CD14-positive monocyte (primary cell): ENCODE data around the gene KCNIP3. TPM values are rescaled to one million over a fixed set of nuclear protein-coding genes. Genes with fewer than 3 reads are reported as not detected.

Experiments
- DNase-seq, 3 donors: peaks; one replicate each; pipeline ENCODE4 v3.0.0-alpha.2; 2011 to 2022
- H2AFZ ChIP-seq: 2 replicates; pipeline ENCODE4 v1.6.0; 2012; ENCODE audit warnings: mild to moderate bottlenecking, low read depth, low read length, inconsistent platforms; ENCODE audit not compliant: insufficient read depth, poor library complexity, severe bottlenecking
- H3K27ac ChIP-seq, 2 donors: 1 replicate in 1 of 2; 2 replicates in 1 of 2; pipeline ENCODE4 v1.5.1; 2012 to 2013; ENCODE audit warnings: low read length in 2 of 2, control low read depth in 1 of 2, inconsistent platforms in 1 of 2, low read depth in 1 of 2, mild to moderate bottlenecking in 1 of 2
- H3K27me3 ChIP-seq, 2 donors: one replicate each; pipeline versions ENCODE4 v1.6.0 to v1.6.1; 2011 to 2013; ENCODE audit warnings: low read length in 2 of 2; ENCODE audit not compliant: control insufficient read depth in 2 of 2, insufficient read depth in 2 of 2
- H3K36me3 ChIP-seq, 2 donors: replicated peaks in 1 of 2; 1 replicate in 1 of 2; 2 replicates in 1 of 2; pipeline versions ENCODE4 v1.5.1 to v1.6.1; 2012 to 2013; ENCODE audit warnings: low read length in 2 of 2, control low read depth in 1 of 2, inconsistent platforms in 1 of 2, mild to moderate bottlenecking in 1 of 2; ENCODE audit not compliant: insufficient read depth in 2 of 2, control insufficient read depth in 1 of 2
- H3K4me1 ChIP-seq, 2 donors: 1 replicate in 1 of 2; 2 replicates in 1 of 2; pipeline versions ENCODE4 v1.5.1 to v1.6.1; 2012 to 2013; ENCODE audit warnings: low read length in 2 of 2, control low read depth in 1 of 2, inconsistent platforms in 1 of 2, mild to moderate bottlenecking in 1 of 2, moderate library complexity in 1 of 2; ENCODE audit not compliant: insufficient read depth in 2 of 2, control insufficient read depth in 1 of 2
- H3K4me2 ChIP-seq: replicated peaks from 2 replicates; pipeline ENCODE3; 2012; ENCODE audit warnings: low read length, moderate library complexity, mild to moderate bottlenecking; ENCODE audit not compliant: poor library complexity, severe bottlenecking; ENCODE audit errors: extremely low read depth
- H3K4me3 ChIP-seq, 3 experiments: fragments of 200-600 bp in 1 of 3; sonication (generic) in 1 of 3; replicated peaks in 1 of 3; 1 replicate in 2 of 3; 2 replicates in 1 of 3; pipeline ENCODE4 v1.5.1; 2011 to 2013; ENCODE audit warnings: low read length in 3 of 3, mild to moderate bottlenecking in 3 of 3, control low read depth in 2 of 3, low read depth in 2 of 3, inconsistent platforms in 1 of 3, moderate library complexity in 1 of 3
- H3K79me2 ChIP-seq: 2 replicates; pipeline ENCODE4 v1.6.0; 2012; ENCODE audit warnings: mild to moderate bottlenecking, control low read depth, inconsistent platforms, low read length, moderate library complexity; ENCODE audit not compliant: insufficient read depth
- H3K9ac ChIP-seq: 2 replicates; pipeline ENCODE4 v1.6.0; 2017; ENCODE audit warnings: low read length, mild to moderate bottlenecking; ENCODE audit not compliant: insufficient read depth, poor library complexity, severe bottlenecking
- H3K9me3 ChIP-seq, 2 donors: replicated peaks in 1 of 2; 1 replicate in 1 of 2; 2 replicates in 1 of 2; pipeline versions ENCODE4 v1.5.1 to v1.6.1; 2012 to 2013; ENCODE audit warnings: low read length in 2 of 2, control low read depth in 1 of 2; ENCODE audit not compliant: control insufficient read depth in 1 of 2, insufficient read depth in 1 of 2
- H4K20me1 ChIP-seq: 2 replicates; pipeline ENCODE4 v1.6.0; 2012; ENCODE audit warnings: mild to moderate bottlenecking, low read length, control low read depth, moderate library complexity; ENCODE audit not compliant: insufficient read depth
- H3K27ac Mint-ChIP-seq, 7 donors: one replicate each; pipeline ENCODE4 v1.8.0; 2020; ENCODE audit warnings: mild to moderate bottlenecking in 7 of 7, mixed read lengths in 7 of 7, moderate library complexity in 6 of 7, inconsistent platforms in 2 of 7
- H3K27me3 Mint-ChIP-seq, 3 donors: one replicate each; pipeline ENCODE4 v1.8.0; 2021 to 2022; ENCODE audit warnings: low read depth in 3 of 3, mild to moderate bottlenecking in 3 of 3, mixed read lengths in 3 of 3, moderate library complexity in 3 of 3, inconsistent platforms in 1 of 3
- H3K36me3 Mint-ChIP-seq, 2 donors: one replicate each; pipeline ENCODE4 v1.8.0; 2020; ENCODE audit warnings: mixed read lengths in 2 of 2, inconsistent platforms in 1 of 2, mild to moderate bottlenecking in 1 of 2
- H3K4me1 Mint-ChIP-seq: one replicate; pipeline ENCODE4 v1.8.0; 2020; ENCODE audit warnings: mild to moderate bottlenecking, mixed read lengths
- H3K4me3 Mint-ChIP-seq, 2 donors: one replicate each; pipeline ENCODE4 v1.8.0; 2020; ENCODE audit warnings: mild to moderate bottlenecking in 2 of 2, mixed read lengths in 2 of 2, moderate library complexity in 1 of 2
- H3K9me3 Mint-ChIP-seq, 7 donors: one replicate each; pipeline ENCODE4 v1.8.0; 2020 to 2022; ENCODE audit warnings: mixed read lengths in 7 of 7, mild to moderate bottlenecking in 6 of 7, moderate library complexity in 6 of 7, inconsistent platforms in 2 of 7
- CTCF ChIP-seq: fragments of 200-600 bp; IDR thresholded peaks from one replicate; pipeline ENCODE4 v1.8.0; 2022; ENCODE audit warnings: antibody characterized with exemption, mild to moderate bottlenecking
- WGBS: methylation state at CpG from one replicate; pipeline ENCODE4 v1.1.5; 2013; ENCODE audit warnings: missing lambda C conversion rate; ENCODE audit not compliant: insufficient coverage; 5-methylcytosine and 5-hydroxymethylcytosine counted together
- intact Hi-C, 2 donors: fragments of 100-400 bp; cut with micrococcal nuclease; formaldehyde crosslinking; loops; one replicate each; pipeline versions ENCODE4 v1.15.0 to v1.15.1; 2023
- polyA plus RNA-seq, 3 donors: library from polyadenylated mRNA; depleted of rRNA in 1 of 3; unstranded in 2 of 3; stranded (reverse) in 1 of 3; fragments of 300-500 nt in 2 of 3; fragments of >200 nt in 1 of 3; fragmentation: Illumina TruSeq in 2 of 3; gene quantifications; 1 replicate in 2 of 3; 2 replicates in 1 of 3; pipeline ENCODE4 v1.2.3, GENCODE V29; 2012 to 2021

KCNIP3 gene
- polyA plus RNA-seq, 3 donors, result not detected

- no peak overlapping the region for H3K9ac ChIP-seq
- TF ChIP-seq CTCF, result no peak
- no peak overlapping the region for H3K4me3 Mint-ChIP-seq
- H4K20me1 ChIP-seq, result no peaks in the 10 kb centered on the region
- H3K36me3 Mint-ChIP-seq, result no peaks in the 10 kb centered on the region
- peaks cover 0 to 7% (median 1%) of the 10 kb centered on the region in 3 donors for H3K27me3 Mint-ChIP-seq
- no peak overlapping the region for H3K27ac ChIP-seq
- no peak for DNase-seq
- no peak overlapping the region for H2AFZ ChIP-seq
- 95% methylated on average over 20 of the region's 30 CpGs for WGBS
- peaks cover 0 to 7% (median 1%) of the 10 kb centered on the region in 7 donors for H3K9me3 Mint-ChIP-seq
- H3K27ac Mint-ChIP-seq, result no peak overlapping the region
- no peaks in the 10 kb centered on the region for H3K79me2 ChIP-seq
- intact Hi-C loops, result no loop called here
- no peaks in the 10 kb centered on the region for H3K9me3 ChIP-seq
- no peaks in the 10 kb centered on the region for H3K27me3 ChIP-seq
- no peaks in the 10 kb centered on the region for H3K36me3 ChIP-seq
- H3K4me1 Mint-ChIP-seq, result no peaks in the 10 kb centered on the region
- no peak overlapping the region for H3K4me3 ChIP-seq
- no peaks in the 10 kb centered on the region for H3K4me1 ChIP-seq
- no peak overlapping the region for H3K4me2 ChIP-seq
These were observed 29.4 kb downstream of the KCNIP3 start for GRCh38 chr2:95326433-95327140.

GRCh38 chr2:95327861-95328260 lies 30.7 kb downstream of the KCNIP3 start:
- Histone ChIP-seq H3K4me1 (no peaks in the 10 kb centered on the region), H3K36me3 (no peaks in the 10 kb centered on the region), H3K27ac (no peak overlapping the region), H3K79me2 (no peaks in the 10 kb centered on the region), H4K20me1 (no peaks in the 10 kb centered on the region), H3K9ac (no peak overlapping the region), H2AFZ (no peak overlapping the region), H3K4me3 (no peak overlapping the region), H3K4me2 (no peak overlapping the region), H3K9me3 (no peaks in the 10 kb centered on the region), H3K27me3 (no peaks in the 10 kb centered on the region)
- no peak for DNase-seq
- Mint-ChIP-seq H3K4me3 (no peak overlapping the region), H3K27me3 (peaks cover 0 to 7% (median 3%) of the 10 kb centered on the region in 3 donors), H3K36me3 (no peaks in the 10 kb centered on the region), H3K9me3 (peaks cover 0 to 7% (median 1%) of the 10 kb centered on the region in 7 donors), H3K27ac (no peak overlapping the region), H3K4me1 (no peaks in the 10 kb centered on the region)
- 85% methylated on average over 4 of the region's 7 CpGs for WGBS
- intact Hi-C loops, result no loop called here
- TF ChIP-seq CTCF, result no peak
